NT2/D1 (cell line): ENCODE results near the gene SDHAF1.

ENCODE experiments used
- YY1 ChIP-seq: IDR thresholded peaks from 2 replicates; pipeline ENCODE4 v1.6.1; 2011; ENCODE audit not compliant: insufficient read length, insufficient read depth
- ZNF274 ChIP-seq: IDR thresholded peaks from 2 replicates; pipeline ENCODE4 v1.6.1; 2011; ENCODE audit warnings: mild to moderate bottlenecking, low read depth, low read length

DNA sequence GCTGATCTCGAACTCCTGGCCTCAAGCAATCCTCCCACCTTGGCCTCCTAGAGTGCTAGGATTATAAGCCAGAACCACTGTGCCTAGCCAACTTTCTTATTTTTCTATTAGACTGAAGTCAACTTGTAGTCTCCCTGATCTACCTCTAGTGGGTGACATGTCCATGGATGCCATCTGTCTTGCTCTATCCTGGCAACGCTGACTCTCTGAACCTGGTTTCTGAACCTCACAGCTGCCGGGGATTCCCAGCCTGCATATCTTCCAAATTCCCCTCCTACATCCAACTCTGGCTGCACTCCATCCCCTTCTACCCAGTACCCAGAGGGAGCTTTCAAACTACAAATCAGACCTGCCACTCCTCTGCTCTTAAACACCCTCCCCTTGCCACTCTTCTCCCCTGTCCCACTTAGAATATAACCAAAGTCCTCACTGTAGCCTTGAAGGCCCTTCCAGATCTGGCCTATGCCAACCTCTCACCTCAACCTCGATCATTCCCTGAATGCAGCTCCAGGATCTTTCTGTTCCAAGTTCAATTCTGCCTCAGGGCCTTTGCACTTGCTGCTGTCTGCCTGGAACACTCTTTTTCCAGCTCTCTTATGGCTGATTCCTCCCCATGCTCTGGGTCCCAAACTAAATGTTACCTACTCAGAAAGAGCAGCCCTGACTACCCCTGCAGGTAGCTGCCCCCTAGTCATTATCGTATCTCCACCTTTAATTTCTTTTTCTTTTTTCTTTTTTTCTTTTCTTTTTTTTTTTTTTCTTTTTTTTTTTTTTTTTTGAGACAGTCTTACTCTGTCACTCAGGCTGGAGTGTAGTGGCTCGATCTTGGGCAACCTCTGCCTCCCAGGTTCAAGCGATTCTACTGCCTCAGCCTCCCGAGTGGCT is 35.5 kb downstream of the SDHAF1 start:
- TF ChIP-seq YY1 (no peak), ZNF274 (no peak)
